HG03025 (cell line): ENCODE results near the gene ADAMTSL1.

ENCODE experiments used
- ATAC-seq: cut with Tn5 transposase; IDR thresholded peaks from one replicate; pipeline ENCODE4 v1.9.1; 2021; ENCODE audit warnings: mild to moderate bottlenecking, moderate library complexity; ENCODE audit not compliant: unreplicated experiment, low FRiP score

ADAMTSL1 gene

DNA sequence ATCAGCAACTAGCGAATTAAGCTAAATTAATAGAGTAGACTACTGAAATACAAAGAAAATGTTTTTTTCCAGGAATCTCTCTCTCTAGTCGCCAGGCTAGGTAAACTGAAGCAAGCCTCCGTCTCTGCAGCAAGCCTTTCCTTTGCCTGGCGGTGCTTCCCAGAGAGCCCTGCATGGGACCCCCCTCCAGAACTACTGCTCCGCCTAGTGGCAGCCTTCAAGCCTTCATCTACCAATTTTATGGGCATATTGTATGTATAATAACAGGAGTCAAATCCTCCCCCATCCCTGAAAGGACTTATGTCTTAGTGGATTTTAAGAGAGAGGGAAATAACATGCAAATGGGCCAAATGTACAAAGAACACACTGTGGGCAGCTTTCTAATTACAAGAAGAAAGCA is 317.1 kb downstream of the ADAMTSL1 start:
- no peak for ATAC-seq

DNA sequence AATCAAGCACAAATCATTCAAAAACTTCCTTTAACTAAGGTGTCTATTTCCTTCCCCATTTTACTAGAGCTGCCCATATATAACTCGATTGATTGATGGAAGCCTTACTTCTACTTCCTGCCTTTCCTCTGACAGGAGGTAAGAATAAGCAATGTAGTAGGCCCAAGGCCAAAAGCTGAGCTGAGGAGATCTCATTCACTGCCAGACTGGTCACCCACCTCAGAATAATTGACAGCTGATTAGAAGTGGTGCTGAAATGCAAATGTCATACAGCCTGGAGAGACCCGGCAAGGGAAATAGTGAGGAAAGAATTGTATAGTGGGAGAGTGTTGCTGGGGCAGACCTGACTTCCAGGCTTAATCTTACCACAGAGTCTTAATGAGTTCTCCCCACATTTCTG is 319.2 kb downstream of the ADAMTSL1 start:
- no peak for ATAC-seq

DNA sequence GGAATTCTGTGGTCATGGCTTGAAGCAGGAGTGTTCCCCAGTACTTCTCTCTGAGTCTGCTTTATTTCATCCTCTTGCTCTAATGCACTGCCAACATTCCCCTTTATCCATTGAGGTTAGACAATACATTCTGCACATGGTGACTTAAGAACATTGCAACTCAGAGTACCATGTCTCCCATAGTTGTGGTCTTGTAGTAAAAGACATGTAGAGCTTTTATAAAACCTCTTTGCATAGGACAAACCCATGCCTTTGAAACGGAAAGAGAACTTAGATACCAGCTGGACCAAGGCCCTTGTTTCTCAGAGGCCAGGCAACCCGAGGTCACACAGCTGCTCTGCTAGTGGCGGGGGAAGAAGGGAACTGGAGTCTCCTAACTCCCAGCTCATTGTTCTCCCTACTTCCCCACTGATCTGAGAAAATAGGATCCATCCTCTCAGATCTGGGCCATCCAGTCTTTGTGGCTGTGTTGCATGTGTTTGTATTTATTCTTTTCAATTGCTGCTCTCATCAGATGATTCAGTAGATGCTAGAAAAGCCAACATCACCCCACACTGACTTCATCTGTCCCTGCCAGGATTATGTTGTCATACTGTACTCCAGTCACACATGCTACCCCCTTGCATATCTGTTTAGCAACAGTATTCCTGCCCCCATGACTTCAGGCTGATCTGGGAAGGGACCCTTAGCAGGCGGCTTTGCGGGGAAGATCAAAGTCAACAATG is 322.2 kb downstream of the ADAMTSL1 start:
- ATAC-seq = no peak

DNA sequence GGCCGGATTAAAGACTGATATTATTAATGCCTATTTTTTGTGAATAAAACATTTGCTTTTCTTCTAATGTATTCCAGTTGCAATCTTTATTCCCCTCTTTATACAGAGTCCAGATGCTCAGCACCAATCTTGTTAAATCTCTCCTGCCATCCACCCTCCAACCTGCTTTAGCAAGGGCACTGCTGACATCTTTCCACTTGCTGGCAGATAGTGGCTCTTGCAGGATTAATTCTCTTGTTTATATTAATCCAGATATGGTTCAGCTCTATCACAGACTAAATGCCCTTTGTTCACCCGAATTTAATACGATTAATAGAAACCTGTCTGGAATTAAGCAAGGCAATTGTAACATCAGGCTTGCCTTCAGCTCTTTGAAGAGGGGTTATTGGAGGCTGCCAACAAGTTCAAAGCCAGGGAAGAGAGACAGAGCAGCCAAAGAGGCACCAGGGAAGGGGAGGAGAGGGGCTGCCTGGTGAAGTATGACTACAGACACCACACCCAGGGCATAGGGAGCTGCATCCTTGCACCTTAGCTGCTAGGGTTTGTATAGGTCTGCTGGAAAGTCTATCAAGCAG is 322.8 kb downstream of the ADAMTSL1 start:
- no peak for ATAC-seq

DNA sequence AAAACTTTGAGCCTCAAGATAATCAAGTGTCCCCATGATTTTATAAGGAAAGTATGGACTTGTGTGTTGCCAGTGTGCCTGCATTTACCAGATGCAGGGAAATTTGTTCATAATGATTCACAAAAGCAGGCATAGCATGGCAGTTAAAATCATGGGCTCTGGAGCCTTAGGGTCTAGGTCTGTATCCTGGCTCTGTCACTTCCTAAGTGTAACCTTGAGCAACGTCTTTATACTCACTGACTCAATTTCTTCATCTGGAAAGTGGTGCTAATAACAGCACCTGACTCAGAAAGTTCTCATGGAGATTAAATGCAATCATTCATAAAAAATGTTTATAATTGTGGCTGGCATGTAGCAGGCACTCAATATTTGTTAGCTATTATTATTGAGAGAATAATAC is 324.2 kb downstream of the ADAMTSL1 start:
- no peak for ATAC-seq

DNA sequence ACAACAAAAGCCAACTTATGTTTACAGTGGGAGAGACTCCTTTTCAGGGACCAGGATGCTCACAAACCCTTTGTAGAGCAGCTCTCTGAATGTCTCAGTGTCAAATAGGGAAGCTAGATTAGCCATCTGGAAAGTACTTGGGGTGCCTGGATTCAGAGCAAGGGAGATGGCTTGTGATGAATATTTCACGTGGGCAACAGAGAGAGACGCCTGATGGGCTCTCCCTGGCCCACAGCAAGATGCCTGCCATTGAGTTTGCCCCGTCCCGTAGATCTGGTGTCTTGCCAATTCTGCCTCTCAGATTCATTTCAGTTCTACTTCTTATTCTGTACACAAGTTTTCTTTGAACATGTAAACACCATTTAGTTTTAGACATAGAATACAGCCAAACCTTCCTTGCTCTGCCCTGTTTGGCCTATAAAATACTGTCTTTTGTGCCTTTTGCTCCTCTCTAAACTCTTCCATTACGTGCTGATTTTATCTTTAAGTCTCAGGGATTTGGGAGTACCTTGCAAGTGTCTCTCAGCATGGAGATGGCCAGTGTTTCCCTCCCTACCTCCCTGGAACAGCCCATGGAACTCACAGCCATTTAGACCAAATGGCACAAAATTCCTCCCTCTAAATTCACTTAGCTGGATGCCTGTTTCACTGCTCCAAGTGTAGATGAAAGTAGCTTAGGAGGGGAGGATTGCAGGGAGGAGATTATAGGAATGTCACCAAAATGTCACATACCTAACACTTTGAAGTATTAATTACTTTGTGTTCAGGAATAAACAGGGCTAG is 324.7 kb downstream of the ADAMTSL1 start:
- no peak for ATAC-seq

DNA sequence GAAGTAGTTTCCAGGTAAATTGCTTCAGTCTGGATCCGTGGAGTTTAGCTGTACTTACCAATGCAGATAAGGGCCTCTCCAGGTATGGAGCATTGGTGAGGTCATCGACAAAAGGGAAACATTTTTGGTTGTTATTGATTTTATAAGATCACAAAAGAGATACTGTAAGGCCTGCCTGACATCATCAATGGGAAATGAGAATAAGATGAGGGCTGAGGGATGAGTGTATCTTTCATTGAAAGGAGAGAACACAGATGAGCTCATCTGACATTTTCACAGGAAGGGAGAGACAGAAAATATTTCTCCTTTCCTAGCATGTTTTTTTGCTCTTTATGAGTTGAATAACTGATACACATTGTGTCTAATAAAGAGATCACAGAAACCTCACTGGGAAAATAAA is 325.5 kb downstream of the ADAMTSL1 start:
- no peak for ATAC-seq

DNA sequence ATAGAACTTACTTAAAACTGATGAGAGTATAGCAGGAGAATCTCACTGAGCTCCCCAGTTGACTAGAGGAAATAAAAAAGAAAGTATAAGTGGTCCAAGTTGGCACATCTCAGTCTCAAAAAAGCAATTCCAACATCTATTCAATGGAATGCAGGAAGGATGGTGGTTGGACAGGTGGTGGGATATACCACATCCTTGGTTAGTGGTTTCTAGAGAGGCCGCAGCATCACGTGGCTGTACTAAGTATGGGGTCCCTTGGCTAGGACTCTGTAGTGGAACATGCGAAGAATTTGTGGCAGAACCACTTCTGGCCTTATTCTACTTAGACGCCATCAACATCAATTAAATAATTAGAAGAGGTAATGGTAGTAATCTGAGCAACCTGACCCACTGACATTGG is 326.6 kb downstream of the ADAMTSL1 start:
- no peak for ATAC-seq

DNA sequence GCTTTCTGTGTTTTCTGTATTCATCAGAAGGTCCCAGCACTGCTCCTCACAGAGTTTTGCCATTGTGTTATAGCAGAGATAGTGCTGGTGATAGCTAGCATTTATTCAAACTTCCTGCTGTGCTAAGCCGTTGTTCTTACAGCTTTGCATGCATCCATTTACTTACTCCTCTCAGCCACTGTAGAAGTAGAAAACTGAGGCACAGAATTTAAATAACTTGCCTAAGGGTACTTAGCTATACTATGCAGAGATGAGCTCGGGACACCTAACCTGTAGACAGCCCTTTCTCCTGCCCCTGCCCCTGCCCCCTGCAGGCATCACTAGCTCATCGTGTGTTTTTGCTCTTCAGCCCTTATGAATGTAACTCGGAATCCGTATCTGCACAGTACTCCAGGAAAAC is 331.4 kb downstream of the ADAMTSL1 start:
- no peak for ATAC-seq

DNA sequence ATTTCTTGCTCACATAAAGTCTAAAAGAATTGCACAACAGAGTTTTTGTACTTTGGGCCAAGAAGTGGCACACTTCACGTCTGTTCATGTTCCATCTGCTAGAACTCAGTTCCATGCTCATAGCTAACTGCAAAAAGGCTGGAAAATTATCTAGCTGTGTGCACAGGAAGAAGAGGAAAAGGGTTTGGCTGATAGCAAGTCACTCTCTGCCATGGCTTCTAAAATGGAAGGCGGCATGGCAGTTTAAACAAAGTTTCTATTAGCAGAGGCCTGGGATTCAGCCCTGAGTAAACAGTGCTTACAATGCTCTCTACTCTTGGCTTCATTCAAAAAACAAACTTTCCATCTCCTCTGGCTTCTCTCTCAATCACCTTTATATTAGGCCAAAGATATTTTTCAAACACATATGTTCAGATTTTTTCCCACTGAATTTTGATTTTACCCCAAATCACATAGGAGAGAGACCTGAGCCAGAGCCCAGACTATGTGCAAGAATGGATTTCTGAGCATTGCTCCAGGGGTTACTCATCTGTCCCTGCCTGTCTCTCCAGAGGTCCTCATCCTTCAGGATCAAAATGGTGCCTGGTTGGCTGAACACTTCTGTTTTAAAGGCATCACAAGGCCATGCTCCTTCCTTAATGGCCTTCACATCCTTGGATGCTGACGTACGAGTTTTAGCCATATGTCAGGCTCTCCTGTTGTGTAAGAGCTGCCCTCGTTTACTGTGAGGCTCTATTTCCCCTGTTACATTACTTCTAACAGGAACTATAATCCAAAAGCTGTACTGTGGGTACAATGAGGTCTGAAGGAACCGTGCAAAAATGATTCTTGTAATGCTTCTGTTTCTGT is 332.5 kb downstream of the ADAMTSL1 start:
- ATAC-seq = no peak

DNA sequence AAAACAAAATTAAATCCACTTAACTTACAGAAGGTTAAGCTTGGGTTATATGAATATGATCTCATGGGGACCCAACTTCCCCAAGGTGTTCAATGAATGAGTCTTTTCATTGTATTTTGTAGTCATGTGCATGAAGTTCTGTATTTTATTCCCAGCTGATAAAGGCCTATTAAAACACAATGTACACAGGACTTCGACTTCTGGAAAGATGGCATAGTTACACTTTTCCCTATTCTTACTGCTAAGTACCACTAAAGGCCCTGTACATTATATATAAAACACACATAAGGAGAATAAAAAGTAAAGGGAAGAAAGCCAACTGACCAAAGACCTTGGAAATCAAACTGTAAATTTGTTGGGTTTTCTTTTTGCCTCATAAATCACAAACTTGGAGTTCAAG is 336.6 kb downstream of the ADAMTSL1 start:
- no peak for ATAC-seq

DNA sequence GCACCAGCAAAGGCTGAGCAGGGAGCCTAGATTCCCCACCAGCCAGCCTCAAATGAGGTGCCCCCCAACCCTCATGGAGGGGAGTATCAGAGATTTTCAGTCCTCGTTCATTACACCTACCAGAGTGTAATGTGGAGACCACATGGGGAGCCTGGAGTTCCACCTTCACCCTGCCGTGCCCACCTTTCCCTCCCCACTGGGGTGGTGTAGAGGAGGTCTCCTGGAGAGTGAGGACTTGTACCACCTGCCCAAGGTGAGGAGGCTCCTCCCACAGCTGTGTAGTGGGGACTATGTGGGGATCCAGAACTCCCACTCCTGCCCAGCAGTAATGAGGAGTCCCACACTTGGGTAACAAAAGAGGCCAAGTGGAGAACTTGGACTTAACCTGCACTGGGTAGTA is 337.2 kb downstream of the ADAMTSL1 start:
- no peak for ATAC-seq

DNA sequence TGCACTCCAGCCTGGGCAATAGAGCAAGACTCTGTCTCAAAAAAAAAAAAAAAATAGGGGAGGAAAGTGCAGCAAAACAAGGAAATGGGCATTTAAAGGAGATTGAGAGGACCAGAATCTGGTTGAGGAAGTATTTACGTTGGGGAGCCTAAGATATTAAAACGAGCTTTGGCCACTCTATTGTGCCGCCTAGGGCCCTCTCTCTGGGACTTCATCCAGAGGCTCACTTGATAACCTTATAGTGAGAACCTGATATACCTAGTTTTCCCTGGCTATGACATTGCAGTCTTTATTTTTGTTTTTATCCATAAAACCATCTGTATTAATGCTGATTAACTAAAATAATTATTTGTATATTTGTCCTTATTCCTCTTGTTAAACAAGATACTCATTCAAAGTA is 345.5 kb downstream of the ADAMTSL1 start:
- ATAC-seq = no peak

DNA sequence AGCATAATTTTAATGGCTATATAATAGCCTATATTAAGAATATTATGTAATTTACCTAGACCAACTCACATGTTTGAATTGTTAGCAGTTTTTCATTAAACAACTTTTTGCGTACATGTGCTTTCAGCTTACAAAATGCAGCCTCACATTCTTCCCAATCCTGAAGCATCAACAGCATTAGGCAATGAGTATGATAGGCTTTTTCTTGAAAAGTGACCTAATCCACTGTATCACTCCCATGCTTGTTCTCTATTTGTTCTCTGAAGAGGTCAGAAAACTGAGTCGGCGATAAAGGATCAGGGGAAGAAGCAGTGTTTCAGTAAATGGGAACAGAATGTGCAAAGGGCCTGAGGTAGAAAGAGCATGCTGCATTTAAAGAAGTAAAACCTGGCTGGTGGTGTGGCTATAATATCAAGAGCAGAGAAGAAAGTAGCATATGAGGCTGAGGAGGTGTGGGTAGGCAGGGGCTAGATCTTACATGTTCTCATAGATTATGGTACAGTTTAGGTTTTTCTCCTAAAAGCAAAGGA is 346.7 kb downstream of the ADAMTSL1 start:
- ATAC-seq = no peak

DNA sequence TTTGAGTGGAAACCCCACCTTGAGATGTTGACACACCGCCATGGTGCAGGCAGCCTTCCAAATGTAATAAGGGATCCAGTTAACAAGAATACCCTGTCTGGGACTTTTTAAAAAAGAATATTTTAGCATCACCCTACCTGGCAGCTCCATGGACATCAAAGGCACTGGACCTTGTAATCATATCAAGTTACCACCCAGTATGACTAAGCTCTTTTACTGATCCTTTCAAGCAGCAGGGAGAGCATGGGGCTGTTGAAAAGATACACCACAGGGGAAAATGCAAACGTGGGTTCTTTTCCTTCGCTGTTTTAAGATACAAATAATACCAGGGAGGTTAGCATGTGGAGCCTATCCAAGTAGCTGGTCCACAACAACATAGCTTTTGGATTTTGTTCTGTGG is 347.8 kb downstream of the ADAMTSL1 start:
- no peak for ATAC-seq

DNA sequence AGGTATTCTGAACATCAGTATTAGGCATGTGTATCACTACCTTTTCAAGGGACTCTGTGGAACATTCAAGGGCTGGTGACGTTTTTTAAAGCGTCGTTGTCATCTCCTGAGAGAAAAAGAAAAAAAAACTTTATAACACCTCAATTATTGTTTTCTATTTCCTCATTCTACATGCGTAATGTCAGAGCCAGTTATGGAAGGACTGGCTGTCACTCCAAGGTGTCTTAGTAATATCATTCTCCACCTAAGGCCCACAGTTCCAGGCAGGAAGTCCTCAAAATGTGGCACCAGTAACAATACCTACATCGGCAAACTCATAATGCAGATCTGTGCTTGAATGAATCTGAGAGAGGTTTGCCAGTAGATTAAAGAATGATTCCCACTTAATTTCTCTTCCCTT is 348.9 kb downstream of the ADAMTSL1 start:
- ATAC-seq = no peak

DNA sequence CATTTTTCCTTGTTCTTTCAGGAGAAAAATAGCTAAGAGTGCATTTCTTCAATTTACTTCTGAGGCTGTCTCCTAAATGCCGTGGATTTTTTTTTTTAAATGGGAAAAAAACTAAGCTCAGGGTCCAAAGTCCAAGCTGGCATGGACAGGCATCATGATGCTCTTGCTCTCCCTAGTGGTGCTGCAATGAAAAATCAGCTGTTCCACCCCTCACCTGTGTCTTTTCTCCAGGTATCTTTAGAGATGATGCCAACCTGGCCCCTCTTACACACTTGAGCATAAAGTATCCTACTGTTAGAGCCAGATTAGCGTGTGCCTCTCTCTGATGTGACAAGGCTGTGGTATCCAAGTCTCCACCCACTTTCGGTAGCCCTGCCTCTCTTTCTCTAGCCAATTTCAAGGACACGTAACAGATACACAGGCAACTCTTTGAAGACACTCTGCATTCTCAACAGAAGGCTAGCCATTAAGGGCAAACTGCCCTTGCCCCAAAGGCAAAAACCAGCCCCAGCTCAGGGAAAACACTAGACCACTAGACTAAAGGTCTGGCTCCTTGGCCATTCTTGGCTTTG is 350.2 kb downstream of the ADAMTSL1 start:
- ATAC-seq = no peak

DNA sequence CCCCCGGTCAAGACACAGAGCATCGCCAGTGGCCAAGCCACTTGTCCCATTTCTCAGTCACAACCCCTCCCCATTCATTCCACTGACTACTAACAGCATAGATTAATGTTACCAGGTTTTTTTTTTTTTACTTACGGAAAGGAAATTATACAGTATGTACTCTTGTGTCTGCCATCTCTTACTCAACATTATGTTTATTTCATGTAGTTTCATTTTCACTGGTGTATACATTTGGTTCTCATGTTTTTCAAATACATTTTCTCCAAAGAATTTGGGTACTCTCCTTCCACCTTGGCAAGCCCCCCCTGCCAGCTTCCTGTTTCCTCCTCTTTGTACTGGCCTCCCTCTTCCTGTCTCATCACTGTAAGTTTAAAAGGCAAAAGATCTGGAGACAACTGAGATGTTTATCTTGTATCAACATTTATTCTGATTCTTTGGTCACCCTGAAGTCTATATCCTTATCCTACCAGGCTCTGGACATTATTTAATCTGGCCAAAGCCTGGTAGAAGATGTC is 351.8 kb downstream of the ADAMTSL1 start:
- no peak for ATAC-seq

DNA sequence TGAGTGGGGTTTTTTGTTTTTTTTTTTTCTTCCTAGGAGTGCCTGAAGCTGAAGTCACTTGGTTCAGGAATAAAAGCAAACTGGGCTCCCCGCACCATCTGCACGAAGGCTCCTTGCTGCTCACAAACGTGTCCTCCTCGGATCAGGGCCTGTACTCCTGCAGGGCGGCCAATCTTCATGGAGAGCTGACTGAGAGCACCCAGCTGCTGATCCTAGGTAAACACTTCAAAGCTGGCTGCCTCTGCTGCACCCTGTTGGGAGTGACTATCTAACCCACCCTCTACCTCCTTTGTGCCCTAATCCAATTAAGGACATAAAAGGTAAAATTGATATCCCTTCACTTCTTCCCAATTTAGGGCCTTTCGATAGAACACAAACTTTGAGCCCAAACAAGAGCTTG is 352.3 kb downstream of the ADAMTSL1 start:
- no peak for ATAC-seq

DNA sequence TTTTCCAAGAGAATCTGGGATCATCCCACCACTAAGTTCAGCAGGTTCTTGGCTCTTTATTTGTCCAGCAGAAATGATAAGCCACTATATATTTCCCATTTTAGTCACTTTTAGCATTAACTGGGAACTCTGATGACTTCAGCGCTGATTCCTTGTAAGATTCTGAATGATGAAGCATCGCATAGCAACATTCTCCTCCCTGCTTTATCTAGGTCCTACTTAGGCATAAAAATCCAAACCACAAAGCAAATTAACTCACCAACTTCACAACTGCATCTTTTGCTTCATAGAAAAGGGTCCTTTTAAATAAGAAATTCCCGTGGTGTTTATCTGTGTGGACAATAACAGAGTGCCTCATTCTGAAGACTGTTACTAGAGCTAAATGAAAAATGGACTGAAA is 355.1 kb downstream of the ADAMTSL1 start:
- ATAC-seq = no peak
